Skeletal muscle cell (primary cell): ENCODE measurements around the gene TBC1D22A.
"Not testable (repeated sequence)": the region's sequence is repeated elsewhere in the genome, so short reads cannot be mapped to it uniquely, and the experiment has no call there.

Experiments used
- DNase-seq: peaks from one replicate; pipeline ENCODE4 v3.0.0-alpha.2; 2010; ENCODE audit warnings: low read depth
- H3K4me3 ChIP-seq: 2 replicates; pipeline ENCODE4 v1.5.1; 2011; ENCODE audit warnings: low read depth, mild to moderate bottlenecking, control low read depth, low read length, moderate library complexity

TBC1D22A gene

GRCh38 chr22:46769191-46769675 is 6.8 kb downstream of the TBC1D22A start:
- no peak for DNase-seq

GRCh38 chr22:46769706-46770105 is 7.3 kb downstream of the TBC1D22A start:
- no peak overlapping the region for H3K4me3 ChIP-seq
- DNase-seq = no peak

More at GRCh38 chr22:46769191-46769675, 6.8 kb downstream of the TBC1D22A start:
- no peak overlapping the region for H3K4me3 ChIP-seq

- no peak for DNase-seq
- H3K4me3 ChIP-seq = no peak overlapping the region
Measured at GRCh38 chr22:46770151-46770641, 7.7 kb downstream of the TBC1D22A start.

- no peak for DNase-seq
Measured at GRCh38 chr22:46770726-46771125, 8.3 kb downstream of the TBC1D22A start.

GRCh38 chr22:46773076-46773475 is 10.6 kb downstream of the TBC1D22A start:
- no peak overlapping the region for H3K4me3 ChIP-seq
- no peak for DNase-seq

More at GRCh38 chr22:46770726-46771125, 8.3 kb downstream of the TBC1D22A start:
- no peak overlapping the region for H3K4me3 ChIP-seq

- H3K4me3 ChIP-seq = no peak overlapping the region
- DNase-seq = no peak
Measured at GRCh38 chr22:46774253-46774979, 12.0 kb downstream of the TBC1D22A start.

GRCh38 chr22:46774980-46775849 is 12.8 kb downstream of the TBC1D22A start:
- no peak overlapping the region for H3K4me3 ChIP-seq
- no peak for DNase-seq

GRCh38 chr22:46775850-46776826 is 13.7 kb downstream of the TBC1D22A start:
- DNase-seq = no peak
- H3K4me3 ChIP-seq = no peak overlapping the region

- H3K4me3 ChIP-seq = no peak overlapping the region
- no peak for DNase-seq
Measured at GRCh38 chr22:46776876-46777608, 14.6 kb downstream of the TBC1D22A start.

- no peak for DNase-seq
- no peak overlapping the region for H3K4me3 ChIP-seq
Measured at GRCh38 chr22:46777609-46777970, 15.1 kb downstream of the TBC1D22A start.

GRCh38 chr22:46779023-46779422 is 16.6 kb downstream of the TBC1D22A start:
- no peak overlapping the region for H3K4me3 ChIP-seq
- no peak for DNase-seq

GRCh38 chr22:46779651-46780050 is 17.2 kb downstream of the TBC1D22A start:
- no peak for DNase-seq
- no peak overlapping the region for H3K4me3 ChIP-seq

GRCh38 chr22:46780453-46780852 is 18.0 kb downstream of the TBC1D22A start:
- no peak overlapping the region for H3K4me3 ChIP-seq
- no peak for DNase-seq

GRCh38 chr22:46781291-46781690 is 18.8 kb downstream of the TBC1D22A start:
- H3K4me3 ChIP-seq = no peak overlapping the region
- DNase-seq = no peak

GRCh38 chr22:46782200-46782599 is 19.8 kb downstream of the TBC1D22A start:
- H3K4me3 ChIP-seq, DNase-seq: not testable (repeated sequence)

GRCh38 chr22:46783721-46784120 is 21.3 kb downstream of the TBC1D22A start:
- H3K4me3 ChIP-seq = no peak overlapping the region
- DNase-seq = no peak

GRCh38 chr22:46788441-46789172 is 26.2 kb downstream of the TBC1D22A start:
- no peak overlapping the region for H3K4me3 ChIP-seq
- no peak for DNase-seq

GRCh38 chr22:46789992-46790391 is 27.5 kb downstream of the TBC1D22A start:
- DNase-seq = no peak
- H3K4me3 ChIP-seq = no peak overlapping the region
